Measurements from ENCODE around the gene C2orf74.
"Not testable (repeated sequence)": the region's sequence is repeated elsewhere in the genome, so short reads cannot be mapped to it uniquely, and the experiment has no call there.

C2orf74 gene

GRCh38 chr2:61161888-61162287 lies at the start of gene C2orf74:
Gene C2orf74, plus strand, starts transcription at chr2:61162188. Its CDS starts 327 bp downstream, at chr2:61162515.
- no peak for DNase-seq

- DNase-seq: no peak
Observed at GRCh38 chr2:61114147-61114546, 47.8 kb upstream of the C2orf74 start.

DNA sequence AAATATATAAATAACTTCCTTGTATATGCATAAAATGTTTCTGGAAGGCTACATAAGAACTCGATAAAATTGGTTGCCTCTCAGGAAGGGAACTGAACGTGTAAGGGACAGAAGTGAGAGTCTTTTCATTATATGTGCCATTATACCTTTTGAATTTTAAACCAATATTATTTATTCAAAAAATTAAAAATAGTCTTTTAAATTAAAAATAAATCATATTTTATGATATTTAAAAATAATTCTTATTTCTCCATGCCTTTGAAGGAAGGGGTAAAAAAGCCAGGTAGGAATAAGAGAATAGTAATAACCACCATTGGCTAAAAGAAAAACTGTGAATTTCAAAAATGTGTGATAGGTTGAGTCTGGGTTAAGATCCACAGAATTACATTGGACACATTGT lies 45.7 kb upstream of the C2orf74 start:
- DNase-seq: no peak

GRCh38 chr2:61117534-61117933 lies 44.5 kb upstream of the C2orf74 start:
- DNase-seq: no peak

DNA sequence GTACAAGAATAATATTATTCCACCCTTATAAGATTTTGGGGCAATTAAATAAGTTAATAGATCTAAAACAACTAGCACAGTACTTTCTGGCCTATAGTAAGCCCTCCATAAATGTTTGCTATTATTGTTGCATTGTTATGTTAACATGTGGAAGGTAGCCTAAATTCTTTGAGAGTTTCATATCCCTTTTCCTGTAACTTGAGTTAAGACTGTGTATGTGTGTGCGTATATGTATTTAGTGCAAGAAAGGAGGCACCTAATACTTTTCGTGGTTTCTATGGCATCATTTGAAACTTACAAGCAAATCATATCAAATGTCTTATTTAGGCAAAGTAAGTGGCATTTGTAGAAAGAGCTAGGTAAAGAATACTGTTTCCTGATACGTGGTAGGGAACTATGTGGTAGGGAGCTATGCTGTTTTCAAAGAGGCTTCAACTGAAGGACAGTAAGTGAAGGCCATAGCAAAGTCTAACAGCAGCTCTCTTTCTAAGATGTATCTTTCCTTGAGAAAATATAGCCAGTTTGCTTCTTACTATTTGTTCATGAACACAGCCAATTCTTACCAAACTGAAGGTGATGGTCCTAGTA lies 36.8 kb upstream of the C2orf74 start:
- no peak for DNase-seq

GRCh38 chr2:61125798-61126197 lies 36.2 kb upstream of the C2orf74 start:
- DNase-seq: no peak

DNA sequence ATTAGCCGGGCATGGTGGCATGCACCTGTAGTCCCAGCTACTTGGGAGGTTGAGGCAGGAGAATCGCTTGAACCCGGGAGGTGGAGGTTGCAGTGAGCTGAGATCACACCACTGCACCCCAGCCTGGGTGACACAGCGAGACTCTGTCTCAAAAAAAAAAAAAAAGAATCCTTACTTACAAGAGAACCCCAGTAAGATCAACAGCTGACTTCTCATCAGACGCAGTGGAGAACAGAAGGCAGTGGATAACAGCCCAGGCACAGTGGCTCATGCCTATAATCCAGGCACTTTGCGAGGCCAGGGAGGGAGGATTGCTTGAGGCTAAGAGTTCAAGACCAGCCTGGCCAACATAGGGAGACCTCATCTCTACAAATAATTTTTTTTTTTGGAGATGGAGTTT lies 33.9 kb upstream of the C2orf74 start:
- DNase-seq: not testable (repeated sequence)

DNA sequence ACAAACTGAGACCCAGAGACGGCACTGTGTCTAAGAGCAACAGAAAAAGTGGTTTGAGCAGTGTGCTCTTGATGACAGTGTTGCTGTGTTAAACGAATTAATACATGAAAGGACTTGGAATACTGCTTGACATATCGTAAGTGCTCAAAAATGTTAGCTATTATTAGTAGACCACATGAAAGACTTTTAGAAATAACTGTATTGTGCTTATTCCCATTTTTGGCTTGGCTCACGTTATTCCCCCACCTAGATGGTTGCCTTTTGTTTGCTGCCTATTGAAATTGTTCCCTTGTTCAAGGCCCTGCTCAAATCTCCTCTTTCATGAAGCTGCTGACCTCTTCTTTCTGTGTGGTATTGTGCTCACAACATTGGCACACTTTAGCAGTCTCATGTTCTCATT lies 27.8 kb upstream of the C2orf74 start:
- DNase-seq: no peak

DNA sequence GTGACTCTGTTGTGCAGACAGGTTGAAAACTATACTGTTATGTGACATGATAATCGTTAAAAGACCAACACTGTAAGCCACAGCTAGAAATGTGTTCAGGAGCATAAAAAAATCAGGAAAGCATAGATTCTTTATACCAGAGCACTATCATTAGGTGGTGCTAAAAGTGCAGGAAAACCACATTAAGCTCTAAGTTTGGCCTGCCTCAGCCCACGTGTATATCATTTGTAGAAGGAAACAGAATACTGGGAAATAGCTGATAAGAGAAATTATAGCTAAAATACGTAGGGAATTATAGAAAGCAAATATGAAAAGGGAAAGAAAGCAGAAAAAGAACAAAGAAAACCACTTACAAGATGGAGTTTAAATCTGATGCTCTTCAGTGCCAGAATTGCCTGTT lies 26.5 kb upstream of the C2orf74 start:
- no peak for DNase-seq

DNA sequence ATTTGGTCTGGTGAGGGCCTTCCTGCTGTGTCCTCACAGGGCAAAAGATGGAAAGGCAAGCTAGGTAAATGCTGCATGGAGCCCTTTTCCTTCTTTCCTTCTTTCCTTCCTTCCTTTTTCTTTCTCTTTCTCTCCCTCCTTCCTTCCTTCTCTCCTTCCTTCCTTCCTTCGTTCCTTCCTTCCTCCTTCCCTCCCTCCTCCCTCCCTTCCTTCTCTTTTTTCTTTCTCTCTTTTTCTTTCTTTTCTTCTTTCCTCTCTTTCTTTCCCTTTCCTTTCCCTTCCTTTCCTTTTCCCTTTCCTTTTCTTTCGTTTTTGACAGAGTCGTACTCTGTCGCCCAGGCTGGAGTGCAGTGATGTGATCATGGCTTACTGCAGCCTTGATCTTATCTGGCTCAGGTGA lies 23.1 kb upstream of the C2orf74 start:
- no peak for DNase-seq

GRCh38 chr2:61141151-61141550 lies 20.8 kb upstream of the C2orf74 start:
- no peak for DNase-seq

- peak; percentile 93 to 94 for DNase-seq
Observed at GRCh38 chr2:61144697-61145268, 17.2 kb upstream of the C2orf74 start.

- DNase-seq: no peak
Observed at GRCh38 chr2:61145990-61146389, 16.0 kb upstream of the C2orf74 start.

GRCh38 chr2:61148091-61148490 lies 13.9 kb upstream of the C2orf74 start:
- not testable (repeated sequence) for DNase-seq

DNA sequence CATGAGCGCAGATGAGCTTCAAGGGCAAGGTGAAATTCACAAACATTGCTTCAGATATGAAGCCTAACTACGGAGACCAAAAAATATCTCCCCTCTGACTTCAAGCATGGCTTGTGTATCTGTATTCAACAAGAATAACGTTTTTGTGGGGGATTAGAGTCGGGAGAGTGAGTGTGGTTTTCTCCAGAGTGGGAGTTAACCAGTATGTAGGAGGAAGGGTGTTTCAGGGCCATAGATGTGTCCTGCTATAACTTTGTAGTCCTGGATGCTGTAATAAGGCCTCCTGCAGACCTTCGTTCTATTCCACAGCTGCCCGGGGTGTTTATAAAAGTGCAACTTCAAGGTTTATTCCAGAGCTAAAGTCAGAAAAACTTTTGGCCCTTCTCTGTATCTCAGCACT lies 12.9 kb upstream of the C2orf74 start:
- no peak for DNase-seq

DNA sequence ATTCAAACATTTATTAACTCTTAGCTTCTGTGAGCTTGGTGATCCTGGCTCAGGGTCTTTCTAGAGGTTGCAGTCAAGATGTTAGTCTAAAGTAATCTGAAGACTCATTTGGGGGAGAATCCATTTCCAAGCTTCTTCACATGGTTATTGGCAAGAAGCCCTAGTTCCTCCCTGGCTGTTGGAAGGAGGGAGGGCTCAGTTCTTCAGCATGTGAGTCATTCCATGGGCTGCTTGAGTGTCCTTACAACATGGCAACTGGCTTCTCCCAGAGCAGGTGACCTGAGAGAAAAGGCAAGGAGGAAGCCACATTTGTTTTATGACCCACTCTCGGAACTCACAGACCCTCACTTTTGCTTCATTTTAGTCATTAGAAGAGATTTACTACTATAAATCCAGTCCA lies 10.6 kb upstream of the C2orf74 start:
- no peak for DNase-seq

GRCh38 chr2:61157371-61158003 lies 4.5 kb upstream of the C2orf74 start:
- DNase-seq: no peak

DNA sequence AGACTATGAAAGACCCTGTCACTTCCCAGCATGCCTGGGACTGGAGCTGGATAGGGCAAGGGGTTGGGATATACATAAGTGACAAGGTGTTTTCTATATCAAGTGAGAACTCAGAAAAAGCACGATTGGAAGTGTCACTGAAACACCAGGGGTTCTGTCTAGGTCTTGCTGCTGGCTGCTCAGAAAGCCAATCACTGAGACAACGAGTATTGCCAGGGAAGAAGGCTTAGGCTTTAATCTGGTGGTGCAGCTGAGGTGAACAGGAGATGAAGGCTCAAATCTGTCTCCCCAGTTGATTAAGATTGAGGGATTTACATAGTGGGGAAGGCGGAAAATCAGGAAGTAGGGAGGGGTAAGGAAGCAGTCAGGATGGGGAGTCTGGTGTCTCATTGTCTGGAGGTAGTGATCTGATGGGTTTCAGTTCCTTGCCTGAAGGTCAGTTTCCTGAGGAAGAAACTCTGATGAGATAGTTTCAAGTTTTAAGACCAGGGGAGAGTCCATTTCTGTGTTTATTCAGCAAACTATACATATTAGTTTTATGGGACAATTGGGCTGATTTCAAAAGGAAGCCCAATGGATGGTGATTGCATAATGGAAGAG lies 3.5 kb upstream of the C2orf74 start:
- DNase-seq: no peak

- DNase-seq: no peak
Observed at GRCh38 chr2:61162721-61163120, 733 bp downstream of the C2orf74 start.

GRCh38 chr2:61165082-61165481 lies 3.1 kb downstream of the C2orf74 start:
- DNase-seq: not testable (repeated sequence)

- no peak for DNase-seq
Observed at GRCh38 chr2:61165946-61166345, 4.0 kb downstream of the C2orf74 start.

DNA sequence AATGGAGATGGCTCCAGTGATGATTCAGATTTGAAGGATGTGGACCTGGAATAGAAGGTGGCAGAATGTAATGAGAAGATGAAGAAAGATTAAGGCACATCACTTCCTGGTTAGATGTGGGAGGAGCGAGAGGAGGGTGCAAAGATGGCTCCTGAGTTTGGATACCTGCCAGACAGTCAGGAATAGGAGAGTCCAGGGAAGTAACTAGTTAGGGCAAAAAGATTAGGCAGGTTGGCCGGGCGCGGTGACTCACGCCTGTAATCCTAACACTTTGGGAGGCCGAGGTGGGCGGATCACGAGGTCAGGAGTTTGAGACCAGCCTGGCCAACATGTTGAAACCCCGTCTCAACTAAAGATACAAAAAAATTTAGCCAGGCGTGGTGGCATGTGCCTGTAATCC lies 5.6 kb downstream of the C2orf74 start:
- no peak for DNase-seq

- no peak for DNase-seq
Observed at GRCh38 chr2:61172671-61173070, 10.7 kb downstream of the C2orf74 start.

GRCh38 chr2:61173116-61173515 lies 11.1 kb downstream of the C2orf74 start:
- DNase-seq: no peak

Data from stimulated activated CD4-positive, alpha-beta T cell treated with anti-CD3 and anti-CD28 coated beads, Interleukin-2, amount 100 ng/mL, for 48 hours (primary cell).